ENCODE results near the gene EDEM2.

- TF ChIP-seq POLR2AphosphoS5 (IDR thresholded peaks at IDR 0.05; ENCODE audit: low read depth, low read length) (no peak), TAF1 (IDR thresholded peaks at IDR 0.05; ENCODE audit: borderline replicate concordance, insufficient read depth, low read length) (no peak), SIN3A (IDR thresholded peaks at IDR 0.05; ENCODE audit: borderline replicate concordance, insufficient read depth, low read length) (no peak)
Measured at GRCh38 chr20:35179292-35180212, 32.4 kb upstream of the EDEM2 start.
